K562 (cell line): ENCODE results near the gene ZDHHC3. TPM values are rescaled to one million over a fixed set of nuclear protein-coding genes. Genes with fewer than 3 reads are reported as not detected.
"Not testable (repeated sequence)": the region's sequence is repeated elsewhere in the genome, so short reads cannot be mapped to it uniquely, and the experiment has no call there.

Experiments used
- ATAC-seq: fragments of 200-7000 bp; cut with Tn5 transposase; 3 replicates; pipeline ENCODE4 v1.9.1; 2020; ENCODE audit warnings: moderate library complexity
- BruUV-seq: library from RNA; stranded (reverse); fragments of 400-500 nt; replicated peaks from 2 replicates; lab custom pipeline; 2021; lab: Mats Ljungman, UMichigan
- CTCF ChIA-PET: fragments of 300-600 bp; formaldehyde crosslinking; extraction: SDS; loops from one replicate; lab custom pipeline; 2021; ENCODE audit warnings: low intra/inter-chr PET ratio; lab: Yijun Ruan, JAX
- POLR2A ChIA-PET: fragments of 300-600, 350-650 bp; sonication (Branson Sonifier 250); formaldehyde crosslinking; extraction: SDS; loops from one replicate; lab custom pipeline; 2021; ENCODE audit warnings: antibody characterized with exemption, inconsistent platforms; lab: Yijun Ruan, JAX
- DNase-seq, 4 experiments: peaks; one replicate each; pipeline versions ENCODE4 v3.0.0 to v3.0.0-alpha.2; 2011 to 2018; ENCODE audit warnings: low spot score in 3 of 4, mixed read lengths in 3 of 4; ENCODE audit errors: extremely low read depth in 1 of 4
- FAIRE-seq: peaks from 2 replicates; lab custom pipeline; 2011; peaks lifted over from hg19 to GRCh38; lab: Jason Lieb, UNC
- H2AFZ ChIP-seq: 2 replicates; pipeline ENCODE4 v1.6.0; 2011; ENCODE audit warnings: low read depth, low read length, control low read depth, inconsistent platforms
- H3K27ac ChIP-seq: fragments of 200-600 bp; 3 replicates; pipeline ENCODE4 v1.8.0; 2011; ENCODE audit warnings: low read depth, mild to moderate bottlenecking, control low read depth, inconsistent platforms, low read length, moderate library complexity, mixed read lengths; ENCODE audit errors: extremely low read depth
- H3K27me3 ChIP-seq, 2 experiments: fragments of 300-600 bp in 1 of 2; 2 replicates in 1 of 2; 3 replicates in 1 of 2; pipeline versions ENCODE4 v1.6.0 to v1.8.0; 2011; ENCODE audit warnings: inconsistent platforms in 2 of 2, low read length in 2 of 2, mild to moderate bottlenecking in 1 of 2, mixed read lengths in 1 of 2, moderate library complexity in 1 of 2; ENCODE audit not compliant: control insufficient read depth in 2 of 2, insufficient read depth in 2 of 2
- H3K36me3 ChIP-seq: fragments of 300-600 bp; 3 replicates; pipeline ENCODE4 v1.8.0; 2011; ENCODE audit warnings: mild to moderate bottlenecking, low read length, inconsistent platforms; ENCODE audit not compliant: control insufficient read depth, insufficient read depth
- H3K4me1 ChIP-seq, 2 experiments: fragments of 200-600 bp in 1 of 2; replicated peaks in 1 of 2; 2 replicates in 1 of 2; 3 replicates in 1 of 2; pipeline versions ENCODE4 v1.5.1 to v1.8.0; 2011; ENCODE audit warnings: inconsistent platforms in 2 of 2, low read length in 2 of 2, mild to moderate bottlenecking in 1 of 2, mixed read lengths in 1 of 2, moderate library complexity in 1 of 2; ENCODE audit not compliant: control insufficient read depth in 2 of 2, insufficient read depth in 2 of 2
- H3K4me2 ChIP-seq: 2 replicates; pipeline ENCODE4 v1.6.1; 2011; ENCODE audit warnings: low read length, control low read depth, inconsistent platforms, mixed read lengths; ENCODE audit not compliant: insufficient read depth
- H3K4me3 ChIP-seq: fragments of 200-600 bp; sonication (generic), shearing (Covaris generic); 2 replicates; pipeline ENCODE4 v1.5.1; 2016; ENCODE audit warnings: control low read depth, inconsistent platforms
- H3K79me2 ChIP-seq: fragments of 200-600 bp; 3 replicates; pipeline ENCODE4 v1.8.0; 2011; ENCODE audit warnings: low read length, inconsistent platforms; ENCODE audit not compliant: control insufficient read depth, insufficient read depth
- H3K9ac ChIP-seq, 2 experiments: 2 replicates each; pipeline versions ENCODE4 v1.6.0 to v1.6.1; 2011; ENCODE audit warnings: low read depth in 2 of 2, low read length in 2 of 2, control low read depth in 1 of 2, inconsistent platforms in 1 of 2, mild to moderate bottlenecking in 1 of 2, mixed read lengths in 1 of 2; ENCODE audit not compliant: insufficient read depth in 1 of 2
- H3K9me1 ChIP-seq: one replicate; pipeline ENCODE4 v1.6.0; 2011; ENCODE audit warnings: inconsistent platforms, mild to moderate bottlenecking, low read length, moderate library complexity; ENCODE audit not compliant: control insufficient read depth, insufficient read depth
- H3K9me3 ChIP-seq: replicated peaks from 2 replicates; pipeline ENCODE4 v1.5.1; 2011; ENCODE audit warnings: low read depth, low read length, inconsistent platforms; ENCODE audit not compliant: control insufficient read depth, insufficient read depth
- H4K20me1 ChIP-seq: replicated peaks from 2 replicates; pipeline ENCODE4 v1.6.1; 2011; ENCODE audit warnings: low read length, inconsistent platforms, mixed read lengths; ENCODE audit not compliant: control insufficient read depth, insufficient read depth
- ARHGAP35 ChIP-seq: fragments of 450-650 bp; IDR thresholded peaks from 2 replicates; pipeline ENCODE4 v1.6.1; 2018; ENCODE audit not compliant: partially characterized antibody
- SIRT6 ChIP-seq: IDR thresholded peaks from one replicate; pipeline ENCODE4 v1.6.1; 2012; ENCODE audit warnings: low read depth, mild to moderate bottlenecking, control low read depth, inconsistent platforms, low read length, moderate library complexity
- ZNF121 ChIP-seq: sonication (generic); formaldehyde crosslinking; conservative IDR thresholded peaks from 2 replicates; pipeline ENCODE4 v1.8.0; 2022; ENCODE audit warnings: missing genetic modification reagents
- ZNF444 ChIP-seq: fragments of 250-450 bp; sonication (Bioruptor Pico); IDR thresholded peaks from 2 replicates; pipeline ENCODE4 v1.4.0; 2020; ENCODE audit warnings: mild to moderate bottlenecking, moderate library complexity
- WGBS: fragments of 100-300 bp; shearing (Covaris generic); methylation state at CpG from one replicate; pipeline ENCODE4 v1.1.6; 2016; ENCODE audit warnings: low coverage, mixed read lengths; ENCODE audit not compliant: insufficient coverage; ENCODE audit errors: missing lambda C conversion rate; 5-methylcytosine and 5-hydroxymethylcytosine counted together
- in situ Hi-C: fragments of 300-500 bp; cut with MboI; formaldehyde crosslinking; loops from 4 replicates; pipeline ENCODE4 v1.15.0; 2018; ENCODE audit warnings: inconsistent platforms, mixed read lengths
- intact Hi-C: fragments of 100-400 bp; cut with micrococcal nuclease; formaldehyde crosslinking; loops from 2 replicates; pipeline ENCODE4 v1.14.2; 2022
- polyA plus RNA-seq, 8 experiments: library from polyadenylated mRNA; depleted of rRNA in 4 of 8; stranded (reverse) in 5 of 8; unstranded in 3 of 8; fragments of >200 nt; fragmentation: Nextera tagmentation in 2 of 8; fragmentation: Illumina TruSeq in 1 of 8; extraction: Ambion mirVana in 2 of 8; extraction: Trizol in 1 of 8; gene quantifications; 2 replicates each; pipeline versions ENCODE4 v1.2.1 to v1.2.3, GENCODE V29; 2011 to 2014; ENCODE audit warnings: inconsistent platforms in 1 of 8, missing spikeins in 1 of 8
- total RNA-seq, 7 experiments: library from RNA; depleted of rRNA in 6 of 7; stranded (reverse); fragments of >200 nt in 6 of 7; fragmentation: Illumina TruSeq in 2 of 7; extraction: Trizol in 2 of 7; gene quantifications; 2 replicates each; pipeline versions ENCODE4 v1.2.1 to v1.2.3, GENCODE V29; 2011 to 2021; ENCODE audit warnings: low replicate concordance in 1 of 7

Gene ZDHHC3
- total and polyA plus RNA-seq, 9 of the 15 experiments (the other 6 are each of a cell fraction or from before 2014, with no cell fraction given), result 10.3 to 120 (median 67.2) TPM

GRCh38 chr3:44949770-44950169 is 26.2 kb downstream of the ZDHHC3 start:
- H3K9me1 ChIP-seq, H3K4me3 ChIP-seq, CTCF ChIA-PET, intact Hi-C loops, DNase-seq, H3K9ac ChIP-seq, ATAC-seq, H3K79me2 ChIP-seq, H3K9me3 ChIP-seq, H3K4me1 ChIP-seq, H3K4me2 ChIP-seq, H3K27ac ChIP-seq, H3K27me3 ChIP-seq, H4K20me1 ChIP-seq, BruUV-seq, FAIRE-seq, H2AFZ ChIP-seq, in situ Hi-C loops: not testable (repeated sequence)
- WGBS, result 89% methylated on average over 4 of the region's 4 CpGs
- POLR2A ChIA-PET, result interaction anchor here (0.8 kb wide), 2 partner anchors 18 to 34 kb away, joined by 4 read pairs; no protein-coding TSS in a partner anchor
- H3K36me3 ChIP-seq, result peaks cover 23% of the 10 kb centered on the region; the same call in 2 of the 3 replicates
- peak; percentile 77 for TF ChIP-seq ZNF121 (CRISPR knock-in tag)

DNA sequence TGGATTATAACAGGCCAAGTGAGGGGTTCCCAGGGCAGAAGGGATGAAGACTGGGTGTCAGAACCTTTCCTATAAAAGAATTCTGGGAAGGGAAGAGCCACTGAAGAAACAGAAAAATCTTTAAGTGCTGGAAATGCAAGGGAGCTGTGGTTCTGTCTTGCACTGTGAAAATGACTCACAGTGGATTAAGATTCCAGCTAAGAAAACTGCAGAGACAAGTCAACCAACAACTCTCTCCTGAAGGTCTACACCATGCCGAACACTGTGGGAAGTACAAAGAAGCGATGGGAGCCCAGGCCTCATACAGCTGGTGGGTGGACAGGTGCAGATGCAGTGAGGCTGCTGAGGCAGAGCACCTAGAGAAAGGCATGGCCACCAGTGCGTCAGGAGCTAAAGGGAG is 27.7 kb downstream of the ZDHHC3 start:
- no TSS peak for BruUV-seq
- H3K9me1 ChIP-seq, result peaks cover 4% of the 10 kb centered on the region
- H3K4me3 ChIP-seq, result no peak overlapping the region
- no peak overlapping the region for H3K4me2 ChIP-seq
- no peak overlapping the region for H2AFZ ChIP-seq
- H3K27me3 ChIP-seq, result no peaks in the 10 kb centered on the region
- H3K79me2 ChIP-seq, result no peaks in the 10 kb centered on the region; the same call in 2 of the 3 replicates
- no peaks in the 10 kb centered on the region for H3K4me1 ChIP-seq
- H3K9me3 ChIP-seq, result no peaks in the 10 kb centered on the region
- no peak overlapping the region for H3K9ac ChIP-seq
- WGBS, result 97% methylated on average over 3 of the region's 3 CpGs
- intact Hi-C loops, result no loop called here
- peaks cover 21% of the 10 kb centered on the region; the same call in 2 of the 3 replicates for H3K36me3 ChIP-seq
- in situ Hi-C loops, result no loop called here
- no peak overlapping the region for H3K27ac ChIP-seq
- no peak for FAIRE-seq
- H4K20me1 ChIP-seq, result peaks cover 4% of the 10 kb centered on the region; the same call in 1 of the 2 replicates
- CTCF ChIA-PET, result no interaction called here
- TF ChIP-seq ZNF444 (CRISPR knock-in tag) (no peak), ARHGAP35 (no peak), SIRT6 (no peak)
- TF ChIP-seq, all 486 proteins: peak for 0
- DNase-seq (no peak), ATAC-seq (no peak)
- POLR2A ChIA-PET, result interaction anchor here (0.6 to 1.2 kb wide), 3 partner anchors 10 to 34 kb away, joined by 3 to 4 read pairs (median 3); partner anchors contain the start of genes EXOSC7 and ZDHHC3
